ENCODE data around the gene PLEKHM1. TPM values are rescaled to one million over a fixed set of nuclear protein-coding genes. Genes with fewer than 3 reads are reported as not detected.

The PLEKHM1 gene
- total and polyA plus RNA-seq, 5 experiments from 2014 or later, result 12.4 to 92.7 (median 14.7) TPM

DNA sequence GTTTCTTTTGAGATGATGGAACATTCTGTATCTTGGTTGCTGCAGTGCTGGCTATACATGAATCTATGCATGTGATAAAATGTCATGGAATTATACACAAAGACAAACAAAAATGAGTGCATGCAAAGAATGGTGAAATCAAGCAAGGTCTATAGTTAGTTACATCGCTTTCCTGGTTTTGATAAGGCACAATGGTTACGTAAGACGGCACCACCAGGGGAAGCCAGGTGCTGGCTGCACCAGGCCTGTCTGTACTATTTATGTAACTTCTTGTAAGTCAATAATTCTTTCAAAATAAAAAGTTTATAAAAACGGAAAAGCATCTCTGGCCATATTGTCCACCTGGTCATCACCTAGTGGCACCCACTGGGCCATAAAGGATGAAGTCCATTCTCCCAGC lies 104.3 kb downstream of the PLEKHM1 start:
- no peaks in the 10 kb centered on the region for H3K36me3 Mint-ChIP-seq
- POLR2A ChIA-PET, result interaction anchor here (0.6 to 2.9 kb wide), 8 partner anchors 69 to 172 kb away, joined by 3 to 21 read pairs (median 4); partner anchors contain the start of genes FMNL1 and MAP3K14
- H3K9me3 Mint-ChIP-seq, result no peaks in the 10 kb centered on the region
- H3K4me3 Mint-ChIP-seq, result no peak overlapping the region
- H3K4me1 Mint-ChIP-seq, result peaks cover 9 to 40% (median 17%) of the 10 kb centered on the region in 4 donors
- no peak overlapping the region for H3K27ac Mint-ChIP-seq
- ATAC-seq (no peak), DNase-seq (no peak)
- H3K27me3 Mint-ChIP-seq, result peaks cover 0 to 16% (median 4%) of the 10 kb centered on the region in 5 donors

Other genes with a start within 250 kb of the PLEKHM1 start
- under 1 TPM; 0.47 to 0.75 TPM for gene SPATA32, start 228.6 kb downstream of the PLEKHM1 start, total RNA-seq
- under 1 TPM; 0.30 to 0.81 (median 0.44) TPM for gene SPATA32, start 228.6 kb downstream of the PLEKHM1 start, polyA plus RNA-seq
- gene MAP3K14, start 173.7 kb downstream of the PLEKHM1 start, total RNA-seq, result 10 to 100 TPM; 37.6 to 37.8 TPM
- 1 to 10 TPM in 2 of 3 donors, under 1 TPM in 1; 0.73 to 7.2 (median 1.8) TPM for gene MAP3K14, start 173.7 kb downstream of the PLEKHM1 start, polyA plus RNA-seq
- 100 to 1,000 TPM; 101 to 102 TPM for gene ARHGAP27, start 57.9 kb downstream of the PLEKHM1 start, total RNA-seq
- 10 to 100 TPM; 17.3 to 31.1 (median 19.8) TPM for gene ARHGAP27, start 57.9 kb downstream of the PLEKHM1 start, polyA plus RNA-seq

Measured in naive thymus-derived CD8-positive, alpha-beta T cell (primary cell).